T-helper 17 cell (primary cell): ENCODE results near the gene RARS2. TPM values are rescaled to one million over a fixed set of nuclear protein-coding genes. Genes with fewer than 3 reads are reported as not detected.
A peak's percentile ranks its signal among the peaks of the same experiment; 100 is the strongest.

Experiments used
- ATAC-seq: fragments of 150-1000 bp; cut with Tn5 transposase; 2 replicates; pipeline ENCODE4 v1.10.0; 2021; ENCODE audit warnings: mild to moderate bottlenecking, moderate library complexity
- DNase-seq, 3 donors: peaks; one replicate each; pipeline versions ENCODE4 v3.0.0 to v3.0.0-alpha.2; 2020 to 2021
- H3K9me3 ChIP-seq: one replicate; pipeline ENCODE4 v1.7.0; 2013; ENCODE audit warnings: low read length, mild to moderate bottlenecking; ENCODE audit not compliant: control insufficient read depth, poor library complexity, severe bottlenecking
- H3K27ac Mint-ChIP-seq: one replicate; pipeline ENCODE4 v1.8.0; 2022; ENCODE audit warnings: mild to moderate bottlenecking, moderate library complexity, mixed read lengths
- H3K27me3 Mint-ChIP-seq: one replicate; pipeline ENCODE4 v1.8.0; 2022; ENCODE audit warnings: mixed read lengths
- H3K36me3 Mint-ChIP-seq: one replicate; pipeline ENCODE4 v1.8.0; 2022; ENCODE audit warnings: low read depth, mixed read lengths
- H3K4me1 Mint-ChIP-seq: one replicate; pipeline ENCODE4 v1.8.0; 2022; ENCODE audit warnings: mild to moderate bottlenecking, mixed read lengths
- H3K4me3 Mint-ChIP-seq: one replicate; pipeline ENCODE4 v1.8.0; 2022; ENCODE audit warnings: mild to moderate bottlenecking, moderate library complexity, mixed read lengths
- total RNA-seq, 4 donors: library from RNA in 2 of 4; stranded (reverse) in 2 of 4; gene quantifications; one replicate each; pipeline ENCODE4 v1.2.3 and lab custom pipeline; 2022 to 2026

RARS2 gene
- total RNA-seq, 2 donors from 2014 or later = 22.8 to 26.6 TPM

DNA sequence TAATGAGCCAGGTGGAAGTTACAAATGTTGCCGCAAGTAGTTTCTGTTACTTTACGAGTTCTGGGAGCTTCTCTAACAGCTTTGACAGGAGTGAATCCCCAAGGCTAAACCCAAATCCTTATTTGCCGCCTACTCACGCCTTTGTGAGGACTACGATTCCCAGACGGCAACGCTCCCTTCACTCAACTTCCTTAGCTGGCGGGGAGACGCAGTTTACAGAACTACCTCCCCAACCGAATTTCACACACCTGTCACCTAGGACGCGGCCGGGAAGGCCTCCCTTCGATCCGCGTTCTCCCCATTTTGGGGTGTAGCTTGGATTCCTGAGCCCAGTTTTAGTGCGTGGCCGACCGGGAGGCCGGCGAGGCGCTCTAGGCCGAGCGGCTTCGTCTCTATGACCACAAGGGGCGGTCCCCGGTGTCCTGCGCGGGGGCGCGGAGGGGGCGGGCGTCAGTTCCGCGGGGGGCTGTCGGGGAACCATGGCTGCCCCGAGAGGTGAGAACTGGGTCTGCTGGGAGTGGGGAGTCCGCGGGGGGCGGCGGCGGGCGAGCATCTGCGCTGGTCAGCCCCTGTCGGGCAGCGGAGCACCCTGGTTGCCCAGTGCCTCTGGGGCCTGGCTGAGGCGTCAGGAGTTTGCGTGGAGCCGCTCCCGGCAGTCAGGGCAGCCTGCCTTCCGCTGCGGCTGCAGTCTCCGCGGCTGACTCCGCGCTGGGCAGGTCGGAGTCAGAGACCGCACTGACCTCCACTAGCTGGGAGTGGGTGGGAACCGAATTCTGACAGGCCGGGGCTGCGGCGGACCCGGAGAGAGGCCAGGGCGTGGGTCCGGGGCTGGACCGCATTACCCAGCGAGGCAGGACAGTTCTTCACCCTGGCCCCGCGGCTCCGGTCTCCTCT is 117.0 kb downstream of the RARS2 start, which contains the start of gene SLC35A1:
SLC35A1 (plus strand) TSS at position 450 of the 894 bp plus-strand sequence; CDS start at position 480, 30 bp downstream.
- ATAC-seq (peak; percentile 96), DNase-seq (peak; percentile 73 to 85 (median 74))
- Mint-ChIP-seq H3K27ac (peak within 1 kb of the TSS; percentile 97), H3K27me3 (peaks cover 9% of the 10 kb centered on the region), H3K4me1 (peaks cover 8% of the 10 kb centered on the region), H3K4me3 (peak within 1 kb of the TSS; percentile 94), H3K36me3 (no peaks in the 10 kb centered on the region)
- H3K9me3 ChIP-seq = no peaks in the 10 kb centered on the region

DNA sequence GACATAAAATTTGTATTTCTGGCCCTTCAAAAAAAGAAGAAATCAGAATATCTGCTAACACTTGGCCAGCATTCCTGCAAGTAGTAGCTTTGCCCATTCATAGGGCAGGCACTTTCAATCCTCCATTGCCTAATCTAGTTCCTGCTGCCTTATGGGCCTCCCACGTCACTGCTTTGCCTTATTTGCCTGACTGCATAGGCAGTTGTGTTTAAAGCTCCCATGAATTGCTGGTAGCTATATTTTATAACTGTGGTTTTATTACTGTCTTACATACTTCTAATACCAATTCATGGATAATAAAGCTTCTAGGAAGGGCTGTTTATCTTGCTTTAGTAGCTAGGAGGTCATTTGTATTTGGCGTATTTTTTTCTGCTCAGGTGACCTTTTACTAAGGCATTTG is 124.7 kb downstream of the RARS2 start:
- ATAC-seq (no peak), DNase-seq (no peak)
- Mint-ChIP-seq H3K36me3 (peaks cover 7% of the 10 kb centered on the region), H3K27ac (no peak overlapping the region), H3K4me1 (no peaks in the 10 kb centered on the region), H3K4me3 (no peak overlapping the region), H3K27me3 (peaks cover 49% of the 10 kb centered on the region)
- H3K9me3 ChIP-seq = no peaks in the 10 kb centered on the region

Other genes with a start within 250 kb of the RARS2 start
- 1 to 10 TPM; 1.8 to 2.4 TPM for gene C6orf163, start 245.2 kb downstream of the RARS2 start, total RNA-seq
- gene CFAP206, start 182.0 kb downstream of the RARS2 start, total RNA-seq = under 1 TPM in 1 of 2 donors, not detected in 1; 0.30 TPM
- gene SLC35A1, start 117.0 kb downstream of the RARS2 start, total RNA-seq = 10 to 100 TPM in 1 of 2 donors, 1 to 10 TPM in 1; 9.7 to 10.2 TPM
- gene ORC3, start 148 bp upstream of the RARS2 start, total RNA-seq = 10 to 100 TPM; 14.3 to 14.4 TPM
- 100 to 1,000 TPM; 114 to 128 TPM for gene AKIRIN2, start 112.2 kb upstream of the RARS2 start, total RNA-seq